ENCODE results near the gene PSMD9.

The PSMD9 gene

GRCh38 chr12:121960541-121960940 lies 72.0 kb downstream of the PSMD9 start:
- Histone ChIP-seq H3K36me3 (replicated peaks) (no peaks in the 10 kb centered on the region), H3K27me3 (ENCODE audit: low read depth) (no peaks in the 10 kb centered on the region), H3K9me3 (no peaks in the 10 kb centered on the region), H3K4me1 (peaks cover 18% of the 10 kb centered on the region), H3K4me3 (no peak overlapping the region)
- no peak for DNase-seq (ENCODE audit: low spot score in 2 of 2)
- in situ Hi-C loops (cut with MboI; ENCODE audit: low sequenced_read_pairs), result no loop called here

GRCh38 chr12:121961195-121961879 lies 72.7 kb downstream of the PSMD9 start:
- no peaks in the 10 kb centered on the region for H3K27me3 ChIP-seq (ENCODE audit: low read depth)
- DNase-seq (ENCODE audit: low spot score in 2 of 2), result no peak
- H3K4me3 ChIP-seq, result no peak overlapping the region
- no peaks in the 10 kb centered on the region for H3K36me3 ChIP-seq (replicated peaks)
- in situ Hi-C loops (cut with MboI; ENCODE audit: low sequenced_read_pairs), result no loop called here
- no peaks in the 10 kb centered on the region for H3K9me3 ChIP-seq
- H3K4me1 ChIP-seq, result peaks cover 19% of the 10 kb centered on the region

DNA sequence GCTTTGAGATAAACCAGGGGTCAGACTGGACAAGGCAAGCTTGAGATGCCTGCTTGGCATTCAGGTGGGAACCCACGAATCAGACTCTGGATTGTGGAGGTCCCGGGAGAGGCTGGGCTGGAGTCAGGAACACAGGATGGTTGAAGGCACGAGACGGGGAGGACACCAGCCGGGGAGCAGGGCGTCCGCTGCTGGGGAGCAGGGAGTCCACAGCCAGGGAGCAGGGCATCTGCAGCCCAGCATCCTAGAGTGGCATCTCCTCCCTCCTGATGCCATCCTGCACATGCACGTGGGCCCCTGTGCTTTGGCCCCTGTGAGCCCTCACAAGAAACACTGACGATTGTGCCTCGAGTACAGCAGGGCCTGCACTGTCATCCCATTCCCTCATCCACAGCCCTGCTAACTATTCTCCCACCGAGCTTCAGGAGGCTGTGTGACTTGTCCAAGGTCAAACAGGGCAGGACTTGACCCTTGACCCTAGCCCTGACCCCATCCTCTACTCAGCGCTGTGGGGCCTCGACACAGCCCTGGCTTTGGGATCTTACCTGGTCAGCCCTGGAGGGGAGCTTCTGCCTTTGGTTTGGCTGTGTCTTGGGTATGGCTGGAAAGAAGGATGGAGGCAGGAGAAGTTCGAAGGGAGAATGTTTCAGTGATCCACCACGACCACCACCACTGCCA lies 74.9 kb downstream of the PSMD9 start:
- Histone ChIP-seq H3K4me1 (peaks cover 14% of the 10 kb centered on the region), H3K27me3 (ENCODE audit: low read depth) (no peaks in the 10 kb centered on the region), H3K36me3 (replicated peaks) (no peaks in the 10 kb centered on the region), H3K4me3 (no peak overlapping the region), H3K9me3 (no peaks in the 10 kb centered on the region)
- no peak for DNase-seq (ENCODE audit: low spot score in 2 of 2)
- in situ Hi-C loops (cut with MboI; ENCODE audit: low sequenced_read_pairs), result no loop called here

DNA sequence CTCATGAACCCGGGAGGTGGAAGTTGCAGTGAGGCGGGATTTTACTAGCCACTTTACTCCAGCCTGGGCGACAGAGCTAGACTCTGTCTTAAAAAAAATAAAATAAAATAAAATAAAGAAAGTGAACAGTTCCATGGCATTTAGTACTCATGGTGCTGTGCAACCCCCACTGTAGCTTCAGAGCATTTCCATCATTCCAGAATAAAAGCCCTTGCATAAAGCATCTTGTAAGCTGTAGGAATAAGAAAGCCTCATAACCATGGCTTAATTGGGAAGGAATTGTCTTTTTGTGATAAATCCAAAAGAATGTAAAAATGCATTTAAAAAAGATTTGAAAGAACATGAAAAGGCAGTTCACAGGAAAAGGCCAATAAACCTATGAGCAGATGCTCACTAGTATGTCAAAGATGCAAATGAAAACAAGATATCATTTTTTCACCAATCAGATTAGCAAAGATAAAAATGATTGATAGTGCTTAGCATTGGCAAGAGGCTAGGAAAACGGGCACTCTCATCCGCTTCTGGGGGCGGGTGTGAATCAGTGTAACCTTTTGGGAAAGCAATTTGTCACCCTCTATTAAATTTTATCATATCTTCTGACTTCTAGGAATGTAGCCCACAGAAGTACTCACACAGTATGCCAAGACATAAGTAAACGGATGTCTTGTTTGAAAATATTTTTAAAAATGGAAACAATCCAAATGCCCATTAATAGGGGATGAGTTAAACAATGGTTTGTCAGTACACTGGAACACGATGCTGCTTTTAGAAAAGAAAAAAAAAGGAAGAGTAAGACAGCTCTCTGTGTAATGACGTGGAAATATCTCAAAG lies 76.4 kb downstream of the PSMD9 start:
- Histone ChIP-seq H3K4me1 (peaks cover 14% of the 10 kb centered on the region), H3K27me3 (ENCODE audit: low read depth) (no peaks in the 10 kb centered on the region), H3K9me3 (no peaks in the 10 kb centered on the region), H3K36me3 (replicated peaks) (no peaks in the 10 kb centered on the region), H3K4me3 (no peak overlapping the region)
- in situ Hi-C loops (cut with MboI; ENCODE audit: low sequenced_read_pairs), result no loop called here
- DNase-seq (ENCODE audit: low spot score in 2 of 2), result peak; percentile 49 to 83

DNA sequence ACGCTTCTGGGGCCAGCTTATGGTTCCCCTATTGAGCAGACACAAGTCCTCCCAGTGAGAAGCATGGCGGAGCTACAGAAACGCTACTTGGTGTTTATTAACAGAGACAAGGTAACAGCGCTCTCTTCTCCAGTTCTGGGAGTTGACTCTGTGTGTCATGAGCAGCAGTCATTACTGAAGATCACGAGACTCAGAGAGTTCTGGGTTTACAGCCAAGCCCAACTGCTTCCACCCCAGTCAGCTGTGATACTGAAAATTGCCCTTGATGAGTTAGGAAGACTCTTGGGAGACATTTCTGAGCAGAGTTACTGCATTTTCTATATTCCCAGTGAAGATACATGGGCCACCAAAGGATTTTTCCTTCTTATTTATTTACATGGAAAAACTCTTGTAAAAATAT lies 78.4 kb downstream of the PSMD9 start:
- Histone ChIP-seq H3K4me3 (no peak overlapping the region), H3K36me3 (replicated peaks) (no peaks in the 10 kb centered on the region), H3K27me3 (ENCODE audit: low read depth) (no peaks in the 10 kb centered on the region), H3K9me3 (no peaks in the 10 kb centered on the region; the same call in 1 of the 2 replicates), H3K4me1 (peaks cover 14% of the 10 kb centered on the region)
- in situ Hi-C loops (cut with MboI; ENCODE audit: low sequenced_read_pairs), result no loop called here
- no peak for DNase-seq (ENCODE audit: low spot score in 2 of 2)

All from HAP-1 (cell line).